Fibroblast of peridontal ligament (primary cell): ENCODE results near the gene MAB21L4.

Source experiments
- DNase-seq: peaks from one replicate; pipeline ENCODE4 v3.0.0-alpha.2; 2010; ENCODE audit errors: extremely low read depth

The MAB21L4 gene

DNA sequence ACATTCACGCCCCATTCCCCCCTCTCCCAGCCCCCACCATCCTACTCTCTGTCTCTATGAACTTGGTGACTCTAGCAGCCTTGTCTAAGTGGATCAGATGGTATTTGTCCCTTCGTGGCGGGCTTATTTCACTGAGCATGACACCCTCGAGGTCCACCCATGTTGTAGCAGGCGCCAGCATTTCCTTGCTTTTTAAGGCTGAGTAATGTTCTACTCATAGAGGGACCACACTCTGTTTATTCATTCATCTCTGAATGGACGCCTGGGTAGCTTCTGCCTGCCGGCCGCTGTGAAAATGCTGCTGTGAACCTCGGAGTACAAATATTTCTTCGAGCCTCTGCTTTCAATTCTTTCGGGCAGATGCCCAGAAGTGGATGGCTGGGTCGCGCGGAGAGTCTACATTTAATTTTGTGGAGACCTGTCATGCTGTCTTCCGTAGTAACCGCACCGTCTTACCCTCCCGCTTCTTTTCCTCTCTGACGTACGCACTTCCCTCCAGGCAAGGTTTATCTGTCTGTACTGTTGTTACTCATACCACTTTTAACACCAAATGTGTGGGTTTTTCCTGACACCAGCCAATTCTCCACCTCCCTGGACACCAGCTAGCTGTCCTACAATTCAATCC is 15.8 kb upstream of the MAB21L4 start:
- DNase-seq, result peak; percentile 30

- DNase-seq, result no peak
Observed at GRCh38 chr2:240909216-240909974, 13.4 kb upstream of the MAB21L4 start.

- DNase-seq, result no peak
Observed at GRCh38 chr2:240906911-240907590, 11.1 kb upstream of the MAB21L4 start.

DNA sequence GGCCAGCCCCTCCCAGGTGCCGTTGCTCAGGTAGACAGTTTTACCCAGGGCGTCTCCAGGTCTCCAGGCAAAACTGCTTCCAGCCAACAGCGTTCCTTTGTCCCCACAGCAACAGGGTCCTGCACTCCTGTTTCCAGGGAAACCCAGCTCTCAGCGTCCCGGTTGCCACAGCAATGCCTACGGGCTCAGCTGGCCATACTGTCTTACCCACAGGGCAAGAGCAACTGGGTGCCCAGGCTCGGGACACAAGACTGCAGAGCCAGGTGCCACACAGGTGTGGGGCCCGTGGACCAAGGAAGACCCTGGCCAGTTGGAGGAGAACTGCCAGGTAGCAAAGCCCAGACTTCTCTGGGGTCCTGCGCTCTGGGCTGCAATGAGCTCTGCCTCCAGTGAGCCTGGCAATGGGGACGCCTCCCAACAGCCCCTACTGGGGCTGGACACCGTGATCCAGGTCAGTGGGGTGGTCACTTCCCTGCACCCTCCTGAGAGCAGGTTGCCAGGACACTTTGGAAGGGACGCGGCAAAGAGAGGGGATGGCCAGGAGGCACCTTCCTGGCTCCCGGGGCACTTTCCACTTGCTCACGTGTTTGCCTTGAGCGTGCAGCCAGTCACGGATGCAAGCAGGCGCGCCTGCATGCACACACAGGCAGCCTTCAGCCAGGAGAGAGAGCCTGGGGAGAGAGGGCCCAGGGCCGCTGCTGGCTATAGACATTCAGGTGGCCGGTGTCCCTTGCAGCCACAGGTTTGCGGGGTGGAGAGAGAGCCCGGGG is 10.4 kb upstream of the MAB21L4 start, which contains the start of gene CROCC2:
TSS of gene CROCC2 (plus strand) at position 196 of the 770 bp plus-strand sequence. CDS start at position 374, 178 bp downstream.
- no peak for DNase-seq

- DNase-seq, result no peak
Observed at GRCh38 chr2:240905176-240905781, 9.3 kb upstream of the MAB21L4 start.

DNA sequence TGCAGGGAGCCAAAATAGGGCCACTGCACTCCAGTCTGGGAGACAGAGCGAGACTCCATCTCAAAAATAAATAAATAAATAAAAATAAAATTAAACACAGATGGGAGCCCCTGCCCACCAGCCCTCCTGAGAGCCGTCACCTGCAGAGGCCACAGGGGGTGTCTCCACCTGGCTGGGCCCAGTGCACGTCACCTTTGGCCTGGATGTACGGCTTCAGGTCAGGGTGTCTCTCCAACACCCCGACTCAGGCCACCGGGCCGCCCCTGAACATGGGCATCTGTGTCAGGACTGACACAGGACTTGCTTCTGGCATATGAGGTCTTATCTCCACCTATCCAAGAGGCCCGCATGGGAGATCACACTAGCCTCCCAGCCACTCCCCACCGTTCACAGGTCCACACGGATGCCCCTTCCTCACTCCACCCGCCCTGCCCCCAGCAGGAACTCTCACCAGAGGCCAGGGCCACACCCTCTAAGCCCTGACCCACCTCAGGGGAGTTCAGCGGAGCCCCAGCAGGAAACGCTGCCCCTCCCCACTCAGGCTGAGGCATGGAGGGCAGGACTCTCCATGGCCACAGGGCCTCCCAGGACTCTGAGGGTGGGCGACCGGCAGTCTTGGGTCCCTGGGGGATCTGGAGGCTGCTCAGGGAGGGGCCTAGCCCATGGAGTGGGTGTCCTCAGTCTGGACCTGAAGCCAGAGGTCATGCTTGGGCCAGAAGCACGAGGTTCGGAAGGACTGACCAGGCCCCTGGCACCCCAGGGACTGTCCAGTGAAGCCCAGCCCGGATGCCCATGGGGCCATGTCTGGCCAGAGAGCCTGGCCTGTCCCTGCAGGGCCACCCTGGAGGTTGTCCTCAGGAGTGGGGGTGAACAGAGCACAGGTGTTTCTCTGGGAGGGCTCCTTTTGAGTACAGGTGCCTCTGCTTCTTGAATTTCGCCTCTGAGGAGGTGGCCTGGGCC is 8.5 kb upstream of the MAB21L4 start:
- no peak for DNase-seq

- no peak for DNase-seq
Observed at GRCh38 chr2:240903191-240904060, 7.5 kb upstream of the MAB21L4 start.

DNA sequence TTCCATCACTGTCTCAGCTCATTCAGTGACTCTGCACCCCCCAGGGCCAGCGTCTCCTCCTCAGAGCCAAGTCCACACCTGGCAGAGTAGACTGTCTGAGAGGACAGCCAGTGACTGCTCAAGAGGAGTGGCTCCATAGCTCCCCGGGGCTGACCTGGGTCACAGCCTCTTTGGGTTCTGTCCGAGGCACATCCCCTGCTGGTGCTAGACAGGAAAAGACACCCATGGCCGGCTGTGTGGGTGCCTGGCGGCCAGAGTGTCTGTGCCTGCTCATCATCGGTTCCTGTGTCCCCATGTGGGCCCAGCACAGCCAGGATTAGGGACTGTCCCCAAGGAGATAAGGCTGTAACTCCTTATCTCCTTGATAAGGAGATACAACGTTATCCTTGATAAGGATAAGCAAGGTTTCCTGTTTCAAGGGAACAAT is 6.7 kb upstream of the MAB21L4 start:
- DNase-seq, result no peak

- DNase-seq, result no peak
Observed at GRCh38 chr2:240901986-240902614, 6.1 kb upstream of the MAB21L4 start.

GRCh38 chr2:240900141-240900860 is 4.3 kb upstream of the MAB21L4 start:
- no peak for DNase-seq

GRCh38 chr2:240899468-240899865 is 3.5 kb upstream of the MAB21L4 start:
- no peak for DNase-seq

- DNase-seq, result no peak
Observed at GRCh38 chr2:240898731-240899467, 2.9 kb upstream of the MAB21L4 start.

- DNase-seq, result no peak
Observed at GRCh38 chr2:240898108-240898730, 2.3 kb upstream of the MAB21L4 start.

GRCh38 chr2:240896871-240897692 is 1.1 kb upstream of the MAB21L4 start:
- no peak for DNase-seq

DNA sequence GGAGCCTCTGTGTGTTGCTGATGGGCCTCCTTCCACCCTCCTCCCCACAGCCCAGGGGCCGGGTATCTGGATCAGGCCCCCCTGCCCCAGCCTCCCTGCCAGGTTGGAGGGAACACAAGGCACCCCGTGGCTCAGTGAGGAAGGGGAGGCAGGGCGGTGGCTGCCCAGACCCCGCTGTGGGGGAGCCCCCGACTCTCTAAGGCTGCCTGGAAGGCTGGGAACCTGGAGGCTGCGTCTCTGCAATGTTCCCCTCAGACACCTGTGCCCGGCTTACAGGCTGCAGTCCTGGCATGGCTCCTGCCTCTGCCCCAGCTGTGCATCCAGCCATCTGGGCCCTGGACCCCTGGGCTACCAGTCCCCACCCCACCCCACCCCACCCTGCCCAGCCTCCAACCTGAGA is 438 bp upstream of the MAB21L4 start:
- no peak for DNase-seq
